Gastroesophageal sphincter (tissue), 3 donors: Measurements from ENCODE around the gene AUTS2.

ENCODE experiments used
- CTCF ChIP-seq, 4 experiments: fragments of 200-600 bp in 2 of 4; fragments of 450-650 bp in 2 of 4; sonication (generic) in 1 of 4; IDR thresholded peaks; one replicate each; pipeline ENCODE4 v1.5.1; 2017 to 2019; ENCODE audit warnings: antibody characterized with exemption in 4 of 4, mild to moderate bottlenecking in 2 of 4, moderate library complexity in 2 of 4
- POLR2AphosphoS5 ChIP-seq: sonication (generic); formaldehyde crosslinking; IDR thresholded peaks from one replicate; pipeline ENCODE4 v1.6.1; 2017; ENCODE audit warnings: antibody characterized with exemption

- no peak for TF ChIP-seq CTCF (IDR thresholded peaks at IDR 0.05)
- no peak for TF ChIP-seq POLR2AphosphoS5
These were observed 453.5 kb downstream of the AUTS2 start for GRCh38 chr7:70051726-70052125.
